HL-60 (cell line): Measurements from ENCODE around the gene GRK1.
"Not testable (repeated sequence)": the region's sequence is repeated elsewhere in the genome, so short reads cannot be mapped to it uniquely, and the experiment has no call there.

Experiments
- DNase-seq, 2 experiments: peaks; one replicate each; pipeline ENCODE4 v3.0.0-alpha.2; 2010 to 2020; ENCODE audit warnings: low read depth in 1 of 2, low spot score in 1 of 2
- H3K27ac ChIP-seq: fragments of 250-450 bp; sonication (Bioruptor Pico); replicated peaks from 2 replicates; pipeline ENCODE4 v1.5.1; 2020; ENCODE audit warnings: mild to moderate bottlenecking, moderate library complexity
- H3K27me3 ChIP-seq: fragments of 250-450 bp; sonication (Bioruptor Pico); 2 replicates; pipeline ENCODE4 v1.5.1; 2021; ENCODE audit warnings: mild to moderate bottlenecking, moderate library complexity; ENCODE audit not compliant: insufficient read depth, poor library complexity, severe bottlenecking
- H3K4me3 ChIP-seq: replicated peaks from 2 replicates; pipeline ENCODE4 v1.5.1; 2011; ENCODE audit warnings: mild to moderate bottlenecking, control low read depth, low read length; ENCODE audit not compliant: insufficient read depth
- GABPA ChIP-seq: IDR thresholded peaks from 2 replicates; pipeline ENCODE4 v1.6.1; 2012; ENCODE audit warnings: low read depth
- POLR2AphosphoS5 ChIP-seq: IDR thresholded peaks from 2 replicates; pipeline ENCODE4 v1.6.1; 2012; ENCODE audit warnings: low read depth
- SPI1 ChIP-seq: IDR thresholded peaks from 2 replicates; pipeline ENCODE4 v1.6.1; 2012; ENCODE audit warnings: low read depth, mild to moderate bottlenecking, borderline replicate concordance
- TF ChIP-seq, protein P1 (sequence below): IDR thresholded peaks from 2 replicates; pipeline ENCODE4 v1.6.1; 2012; ENCODE audit warnings: low read depth; ENCODE audit not compliant: insufficient replicate concordance
- TF ChIP-seq, protein P2 (sequence below): IDR thresholded peaks from one replicate; pipeline ENCODE4 v1.5.1; 2011; ENCODE audit warnings: low read length, control low read depth, inconsistent platforms; ENCODE audit not compliant: insufficient read depth

The GRK1 gene

DNA sequence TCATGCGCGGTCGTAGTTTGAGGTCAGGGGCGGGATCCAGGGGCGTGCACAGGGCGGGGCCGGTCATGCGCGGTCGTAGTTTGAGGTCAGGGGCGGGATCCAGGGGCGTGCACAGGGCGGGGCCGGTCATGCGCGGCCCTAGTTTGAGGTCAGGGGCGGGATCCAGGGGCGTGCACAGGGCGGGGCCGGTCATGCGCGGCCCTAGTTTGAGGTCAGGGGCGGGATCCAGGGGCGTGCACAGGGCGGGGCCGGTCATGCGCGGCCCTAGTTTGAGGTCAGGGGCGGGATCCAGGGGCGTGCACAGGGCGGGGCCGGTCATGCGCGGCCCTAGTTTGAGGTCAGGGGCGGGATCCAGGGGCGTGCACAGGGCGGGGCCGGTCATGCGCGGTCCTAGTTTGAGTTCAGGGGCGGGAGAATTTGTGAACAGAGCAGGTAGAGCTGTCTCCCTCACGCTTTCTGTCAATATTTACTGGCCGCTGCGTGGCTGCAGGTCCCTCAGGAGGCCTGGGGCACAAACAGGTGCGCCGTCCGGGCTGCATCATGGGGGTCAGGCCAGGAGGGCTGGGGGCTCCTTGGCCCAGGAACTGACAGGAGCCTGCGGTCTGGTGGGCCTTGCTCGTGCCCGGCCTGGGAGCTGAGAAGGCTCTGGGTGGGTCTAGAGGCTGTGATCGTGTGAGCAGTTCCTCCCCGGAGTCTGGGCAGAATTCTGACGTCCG lies 59.2 kb downstream of the GRK1 start:
- not testable (repeated sequence) for H3K4me3 ChIP-seq, H3K27ac ChIP-seq, DNase-seq

DNA sequence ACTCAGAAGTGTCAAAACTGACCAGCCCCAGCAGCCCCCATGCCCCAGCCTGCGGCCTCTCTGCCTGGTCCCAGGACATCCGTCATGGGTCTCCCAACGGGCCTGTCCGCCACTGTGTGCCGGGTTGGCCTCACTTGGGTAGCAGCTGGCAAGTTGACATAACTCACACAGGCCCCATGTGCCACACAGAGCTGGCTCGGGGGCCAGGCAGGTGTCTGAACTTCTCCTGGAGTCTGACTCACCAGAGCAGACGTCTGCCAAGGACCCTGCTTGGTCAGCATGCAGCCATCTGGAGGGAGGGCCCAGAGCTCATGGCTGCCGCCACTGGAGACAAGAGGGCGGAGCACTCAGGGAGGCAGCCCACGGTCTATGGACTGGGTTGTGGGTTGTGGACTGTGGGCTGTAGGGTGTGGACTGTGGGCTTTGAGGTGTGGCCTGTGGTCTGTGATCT lies 60.0 kb downstream of the GRK1 start:
- Histone ChIP-seq H3K27ac (no peak overlapping the region), H3K4me3 (no peak overlapping the region)
- no peak for DNase-seq

More for the DNA sequence above, 59.2 kb downstream of the GRK1 start:
- not testable (repeated sequence) for H3K27me3 ChIP-seq

DNA sequence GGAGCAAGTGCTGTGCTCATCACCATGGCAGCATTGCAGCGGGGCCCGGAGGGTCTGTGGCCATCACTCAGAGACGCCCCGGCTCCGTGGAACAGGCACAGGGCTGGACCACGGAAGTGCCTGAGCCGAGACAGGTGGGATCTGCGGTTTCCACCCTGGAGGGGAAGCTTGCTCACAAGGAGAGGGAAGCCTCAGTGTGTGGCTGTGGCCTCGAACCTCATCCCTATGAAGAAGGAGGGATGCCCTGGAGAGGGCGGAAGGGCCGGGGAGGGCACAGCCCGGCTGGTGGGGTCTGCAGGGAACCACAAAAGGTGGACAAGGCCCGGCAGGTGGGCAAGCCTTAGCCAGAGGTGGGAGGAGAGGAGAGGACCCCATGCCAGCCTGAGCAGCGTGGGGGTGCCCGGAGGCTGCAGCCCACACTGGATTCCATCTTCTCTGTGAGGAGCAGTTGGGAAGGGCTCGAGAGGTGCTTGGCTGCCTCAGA lies 61.6 kb downstream of the GRK1 start:
- Histone ChIP-seq H3K27ac (no peak overlapping the region), H3K27me3 (peaks cover 10% of the 10 kb centered on the region), H3K4me3 (no peak overlapping the region)
- TF ChIP-seq, protein P1, sequence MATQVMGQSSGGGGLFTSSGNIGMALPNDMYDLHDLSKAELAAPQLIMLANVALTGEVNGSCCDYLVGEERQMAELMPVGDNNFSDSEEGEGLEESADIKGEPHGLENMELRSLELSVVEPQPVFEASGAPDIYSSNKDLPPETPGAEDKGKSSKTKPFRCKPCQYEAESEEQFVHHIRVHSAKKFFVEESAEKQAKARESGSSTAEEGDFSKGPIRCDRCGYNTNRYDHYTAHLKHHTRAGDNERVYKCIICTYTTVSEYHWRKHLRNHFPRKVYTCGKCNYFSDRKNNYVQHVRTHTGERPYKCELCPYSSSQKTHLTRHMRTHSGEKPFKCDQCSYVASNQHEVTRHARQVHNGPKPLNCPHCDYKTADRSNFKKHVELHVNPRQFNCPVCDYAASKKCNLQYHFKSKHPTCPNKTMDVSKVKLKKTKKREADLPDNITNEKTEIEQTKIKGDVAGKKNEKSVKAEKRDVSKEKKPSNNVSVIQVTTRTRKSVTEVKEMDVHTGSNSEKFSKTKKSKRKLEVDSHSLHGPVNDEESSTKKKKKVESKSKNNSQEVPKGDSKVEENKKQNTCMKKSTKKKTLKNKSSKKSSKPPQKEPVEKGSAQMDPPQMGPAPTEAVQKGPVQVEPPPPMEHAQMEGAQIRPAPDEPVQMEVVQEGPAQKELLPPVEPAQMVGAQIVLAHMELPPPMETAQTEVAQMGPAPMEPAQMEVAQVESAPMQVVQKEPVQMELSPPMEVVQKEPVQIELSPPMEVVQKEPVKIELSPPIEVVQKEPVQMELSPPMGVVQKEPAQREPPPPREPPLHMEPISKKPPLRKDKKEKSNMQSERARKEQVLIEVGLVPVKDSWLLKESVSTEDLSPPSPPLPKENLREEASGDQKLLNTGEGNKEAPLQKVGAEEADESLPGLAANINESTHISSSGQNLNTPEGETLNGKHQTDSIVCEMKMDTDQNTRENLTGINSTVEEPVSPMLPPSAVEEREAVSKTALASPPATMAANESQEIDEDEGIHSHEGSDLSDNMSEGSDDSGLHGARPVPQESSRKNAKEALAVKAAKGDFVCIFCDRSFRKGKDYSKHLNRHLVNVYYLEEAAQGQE: no peak
- TF ChIP-seq GABPA (no peak), POLR2AphosphoS5 (no peak), SPI1 (no peak)
- TF ChIP-seq, protein P2, sequence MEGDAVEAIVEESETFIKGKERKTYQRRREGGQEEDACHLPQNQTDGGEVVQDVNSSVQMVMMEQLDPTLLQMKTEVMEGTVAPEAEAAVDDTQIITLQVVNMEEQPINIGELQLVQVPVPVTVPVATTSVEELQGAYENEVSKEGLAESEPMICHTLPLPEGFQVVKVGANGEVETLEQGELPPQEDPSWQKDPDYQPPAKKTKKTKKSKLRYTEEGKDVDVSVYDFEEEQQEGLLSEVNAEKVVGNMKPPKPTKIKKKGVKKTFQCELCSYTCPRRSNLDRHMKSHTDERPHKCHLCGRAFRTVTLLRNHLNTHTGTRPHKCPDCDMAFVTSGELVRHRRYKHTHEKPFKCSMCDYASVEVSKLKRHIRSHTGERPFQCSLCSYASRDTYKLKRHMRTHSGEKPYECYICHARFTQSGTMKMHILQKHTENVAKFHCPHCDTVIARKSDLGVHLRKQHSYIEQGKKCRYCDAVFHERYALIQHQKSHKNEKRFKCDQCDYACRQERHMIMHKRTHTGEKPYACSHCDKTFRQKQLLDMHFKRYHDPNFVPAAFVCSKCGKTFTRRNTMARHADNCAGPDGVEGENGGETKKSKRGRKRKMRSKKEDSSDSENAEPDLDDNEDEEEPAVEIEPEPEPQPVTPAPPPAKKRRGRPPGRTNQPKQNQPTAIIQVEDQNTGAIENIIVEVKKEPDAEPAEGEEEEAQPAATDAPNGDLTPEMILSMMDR: no peak
- DNase-seq: no peak

More for the DNA sequence above, 60.0 kb downstream of the GRK1 start:
- no peak for TF ChIP-seq POLR2AphosphoS5
- TF ChIP-seq SPI1: no peak
- no peak for TF ChIP-seq GABPA
- TF ChIP-seq, protein P1: no peak
- H3K27me3 ChIP-seq: peaks cover 10% of the 10 kb centered on the region

- no peak overlapping the region for H3K4me3 ChIP-seq
- no peak overlapping the region for H3K27ac ChIP-seq
- TF ChIP-seq GABPA (no peak), POLR2AphosphoS5 (no peak), SPI1 (no peak)
- TF ChIP-seq, protein P2: no peak
- TF ChIP-seq, protein P1: no peak
- peaks cover 10% of the 10 kb centered on the region for H3K27me3 ChIP-seq
- no peak for DNase-seq
Observed at GRCh38 chr13:113729187-113730019, 62.4 kb downstream of the GRK1 start.
